Osteocyte (in vitro differentiated cells): ENCODE data around the gene SLC39A3. TPM values are rescaled to one million over a fixed set of nuclear protein-coding genes. Genes with fewer than 3 reads are reported as not detected.
"Not testable (repeated sequence)": the region's sequence is repeated elsewhere in the genome, so short reads cannot be mapped to it uniquely, and the experiment has no call there.

ENCODE experiments used
- DNase-seq: peaks from one replicate; pipeline ENCODE4 v3.0.0; 2021; ENCODE audit warnings: mixed read lengths; ENCODE audit not compliant: unreplicated experiment; ENCODE audit errors: extremely low spot score
- H3K27ac Mint-ChIP-seq: one replicate; pipeline ENCODE4 v1.8.0; 2021; ENCODE audit warnings: mild to moderate bottlenecking, mixed read lengths; ENCODE audit not compliant: unreplicated experiment
- H3K27me3 Mint-ChIP-seq: one replicate; pipeline ENCODE4 v1.8.0; 2021; ENCODE audit warnings: mixed read lengths; ENCODE audit not compliant: unreplicated experiment
- H3K36me3 Mint-ChIP-seq: one replicate; pipeline ENCODE4 v1.8.0; 2021; ENCODE audit warnings: mixed read lengths; ENCODE audit not compliant: unreplicated experiment
- H3K4me1 Mint-ChIP-seq: one replicate; pipeline ENCODE4 v1.8.0; 2021; ENCODE audit warnings: mixed read lengths; ENCODE audit not compliant: unreplicated experiment
- H3K4me3 Mint-ChIP-seq: one replicate; pipeline ENCODE4 v1.8.0; 2021; ENCODE audit warnings: mild to moderate bottlenecking, moderate library complexity, mixed read lengths; ENCODE audit not compliant: unreplicated experiment
- H3K9me3 Mint-ChIP-seq: one replicate; pipeline ENCODE4 v1.8.0; 2021; ENCODE audit warnings: mixed read lengths; ENCODE audit not compliant: unreplicated experiment
- total RNA-seq: library from RNA; stranded (reverse); gene quantifications from 2 replicates; pipeline ENCODE4 v1.2.1, GENCODE V29; 2021
- TF ChIP-seq, protein P1 (sequence below): fragments of 200-600 bp; sonication (generic); IDR thresholded peaks from 2 replicates; pipeline ENCODE4 v1.5.0; 2021; ENCODE audit warnings: antibody characterized with exemption, mild to moderate bottlenecking, moderate library complexity

SLC39A3 gene
- total RNA-seq, 1 donor from 2014 or later = 36.5 TPM

DNA sequence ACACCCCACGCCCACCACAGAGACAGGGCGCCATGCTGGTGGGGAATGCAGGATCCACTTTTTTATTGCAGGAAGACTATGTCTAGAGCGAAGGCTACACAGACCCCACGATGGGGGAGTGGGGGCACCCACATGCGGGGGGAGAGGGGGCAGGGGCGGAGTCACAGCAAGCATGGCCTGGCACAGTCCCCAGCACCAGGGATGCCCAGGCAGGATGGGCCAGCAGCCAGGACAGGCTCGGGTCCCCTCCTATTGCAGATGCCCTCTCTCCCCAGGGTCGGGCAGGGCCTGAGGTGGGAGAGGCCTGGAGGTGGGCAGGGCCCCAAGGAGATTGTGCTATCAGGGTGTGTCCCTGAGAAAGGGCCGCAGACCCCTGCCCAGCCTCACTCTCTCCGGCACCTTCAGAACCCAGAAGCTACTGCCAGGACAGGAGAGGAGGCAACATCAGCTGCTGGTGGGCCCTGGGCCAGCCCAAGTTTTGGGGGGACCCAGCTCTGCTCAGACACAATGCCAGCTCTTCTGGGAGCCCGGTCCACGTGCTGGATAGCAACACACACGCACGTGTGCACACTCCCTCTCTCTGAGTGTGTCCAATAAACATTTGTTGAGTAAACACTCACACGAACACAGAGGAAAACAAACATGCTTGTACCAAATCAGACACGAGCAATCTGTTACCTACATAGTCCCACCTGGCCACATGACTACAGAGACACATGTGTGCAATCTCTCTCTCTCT, 25.1 kb downstream of the SLC39A3 start:
- no peak overlapping the region for H3K27ac Mint-ChIP-seq
- H3K9me3 Mint-ChIP-seq = peaks cover 11% of the 10 kb centered on the region
- TF ChIP-seq, protein P1, sequence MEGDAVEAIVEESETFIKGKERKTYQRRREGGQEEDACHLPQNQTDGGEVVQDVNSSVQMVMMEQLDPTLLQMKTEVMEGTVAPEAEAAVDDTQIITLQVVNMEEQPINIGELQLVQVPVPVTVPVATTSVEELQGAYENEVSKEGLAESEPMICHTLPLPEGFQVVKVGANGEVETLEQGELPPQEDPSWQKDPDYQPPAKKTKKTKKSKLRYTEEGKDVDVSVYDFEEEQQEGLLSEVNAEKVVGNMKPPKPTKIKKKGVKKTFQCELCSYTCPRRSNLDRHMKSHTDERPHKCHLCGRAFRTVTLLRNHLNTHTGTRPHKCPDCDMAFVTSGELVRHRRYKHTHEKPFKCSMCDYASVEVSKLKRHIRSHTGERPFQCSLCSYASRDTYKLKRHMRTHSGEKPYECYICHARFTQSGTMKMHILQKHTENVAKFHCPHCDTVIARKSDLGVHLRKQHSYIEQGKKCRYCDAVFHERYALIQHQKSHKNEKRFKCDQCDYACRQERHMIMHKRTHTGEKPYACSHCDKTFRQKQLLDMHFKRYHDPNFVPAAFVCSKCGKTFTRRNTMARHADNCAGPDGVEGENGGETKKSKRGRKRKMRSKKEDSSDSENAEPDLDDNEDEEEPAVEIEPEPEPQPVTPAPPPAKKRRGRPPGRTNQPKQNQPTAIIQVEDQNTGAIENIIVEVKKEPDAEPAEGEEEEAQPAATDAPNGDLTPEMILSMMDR = no peak
- peaks cover 3% of the 10 kb centered on the region for H3K36me3 Mint-ChIP-seq
- DNase-seq = no peak
- no peaks in the 10 kb centered on the region for H3K27me3 Mint-ChIP-seq
- no peak overlapping the region for H3K4me3 Mint-ChIP-seq
- H3K4me1 Mint-ChIP-seq = peaks cover under 1% of the 10 kb centered on the region

DNA sequence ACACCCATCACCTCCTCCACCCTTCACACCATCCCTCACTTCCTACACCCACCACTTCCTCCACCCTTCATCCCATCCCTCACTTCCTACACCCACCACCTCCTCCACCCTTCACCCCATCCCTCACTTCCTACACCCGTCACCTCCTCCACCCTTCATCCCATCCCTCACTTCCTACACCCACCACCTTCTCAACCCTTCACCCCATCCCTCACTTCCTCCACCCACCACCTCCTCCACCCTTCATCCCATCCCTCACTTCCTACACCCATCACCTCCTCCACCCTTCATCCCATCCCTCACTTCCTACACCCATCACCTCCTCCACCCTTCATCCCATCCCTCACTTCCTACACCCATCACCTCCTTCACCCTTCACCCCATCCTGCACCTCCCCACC, 25.7 kb downstream of the SLC39A3 start:
- DNase-seq, H3K27me3 Mint-ChIP-seq, H3K4me1 Mint-ChIP-seq, H3K27ac Mint-ChIP-seq, H3K36me3 Mint-ChIP-seq, H3K4me3 Mint-ChIP-seq: not testable (repeated sequence)
- peaks cover 11% of the 10 kb centered on the region for H3K9me3 Mint-ChIP-seq

DNA sequence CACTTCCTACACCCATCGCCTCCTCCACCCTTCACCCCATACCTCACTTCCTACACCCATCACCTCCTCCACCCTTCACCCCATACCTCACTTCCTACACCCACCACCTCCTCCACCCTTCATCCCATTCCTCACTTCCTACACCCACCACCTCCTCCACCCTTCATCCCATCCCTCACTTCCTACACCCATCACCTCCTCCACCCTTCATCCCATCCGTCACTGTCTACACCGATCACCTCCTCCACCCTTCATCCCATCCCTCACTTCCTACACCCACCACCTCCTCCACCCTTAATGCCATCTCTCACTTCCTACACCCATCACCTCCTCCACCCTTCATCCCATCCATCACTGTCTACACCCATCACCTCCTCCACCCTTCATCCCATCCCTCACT, 26.6 kb downstream of the SLC39A3 start:
- H3K27me3 Mint-ChIP-seq, H3K27ac Mint-ChIP-seq, DNase-seq, H3K36me3 Mint-ChIP-seq, H3K4me1 Mint-ChIP-seq, H3K4me3 Mint-ChIP-seq: not testable (repeated sequence)
- H3K9me3 Mint-ChIP-seq = peaks cover 11% of the 10 kb centered on the region

DNA sequence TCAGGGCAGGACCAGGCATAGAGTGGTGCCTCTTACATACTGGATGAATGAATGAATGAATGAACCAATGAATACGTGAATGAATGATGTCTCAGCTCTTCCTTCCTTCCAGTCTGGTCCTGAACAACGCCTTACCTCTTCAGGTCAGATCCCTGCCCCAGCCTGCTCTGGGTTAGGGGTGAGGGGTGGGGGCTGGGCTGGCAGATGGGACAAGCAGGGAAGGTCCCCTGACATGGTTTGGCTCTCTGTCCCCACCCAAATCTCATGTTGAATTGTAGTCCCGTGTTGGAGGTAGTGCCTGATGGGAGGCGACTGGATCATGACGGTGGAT, 28.0 kb downstream of the SLC39A3 start:
- peaks cover 11% of the 10 kb centered on the region for H3K9me3 Mint-ChIP-seq
- H3K4me1 Mint-ChIP-seq = no peaks in the 10 kb centered on the region
- TF ChIP-seq, protein P1 = no peak
- no peaks in the 10 kb centered on the region for H3K27me3 Mint-ChIP-seq
- DNase-seq = no peak
- H3K36me3 Mint-ChIP-seq = peaks cover 3% of the 10 kb centered on the region
- H3K4me3 Mint-ChIP-seq = no peak overlapping the region
- H3K27ac Mint-ChIP-seq = no peak overlapping the region

DNA sequence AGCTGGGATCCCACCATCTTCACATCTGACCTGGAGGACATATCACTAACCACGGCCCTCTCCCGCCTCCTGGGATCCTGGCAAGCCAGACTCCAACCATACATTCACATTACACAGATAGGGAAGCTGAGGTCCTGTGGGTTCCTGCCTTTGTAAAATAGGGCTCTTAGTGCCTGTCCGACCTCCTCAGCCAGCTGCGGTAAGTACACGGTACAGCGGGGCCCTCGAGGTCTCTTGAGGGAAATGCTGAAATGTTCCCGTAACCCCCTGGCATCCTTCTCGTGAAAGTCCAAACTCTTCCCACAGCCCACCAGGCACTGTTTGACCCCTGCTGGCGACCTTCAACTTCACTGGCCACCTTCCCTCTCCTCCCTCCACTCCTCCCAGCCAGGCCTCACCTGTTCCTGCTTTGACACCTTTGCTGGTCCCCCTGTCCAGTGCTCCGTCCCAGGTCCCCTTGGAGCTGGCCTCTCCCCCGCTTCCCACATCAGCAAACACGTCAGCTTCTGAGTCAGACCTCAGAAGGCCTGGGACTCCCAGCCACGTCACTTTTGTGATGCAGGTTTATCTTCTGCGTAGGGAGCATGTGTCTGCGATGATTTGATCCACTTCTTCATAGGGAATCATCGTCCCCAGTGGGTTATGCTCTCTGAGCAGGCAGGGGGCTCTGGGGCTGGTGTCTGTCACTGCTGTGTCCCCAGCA, 28.5 kb downstream of the SLC39A3 start:
- H3K9me3 Mint-ChIP-seq = peaks cover 11% of the 10 kb centered on the region

DNA sequence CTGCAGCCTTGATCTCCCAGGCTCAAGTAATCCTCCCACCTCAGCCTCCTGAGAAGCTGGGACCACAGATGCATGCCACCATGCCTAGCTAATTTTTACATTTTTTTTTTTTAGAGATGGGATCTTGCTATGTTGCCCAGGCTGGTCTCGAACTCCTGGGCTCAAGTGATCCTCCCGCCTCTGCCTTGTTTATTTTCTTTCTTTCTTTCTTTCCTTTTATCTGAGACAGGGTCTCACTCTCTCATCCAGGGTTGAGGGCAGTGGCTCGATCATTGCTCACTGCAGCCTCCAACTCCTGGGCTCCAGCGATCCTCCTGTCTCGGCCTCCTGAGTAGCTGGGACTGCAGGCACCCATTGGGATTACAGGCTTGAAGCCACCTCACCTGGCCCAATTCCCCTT, 33.6 kb downstream of the SLC39A3 start:
- TF ChIP-seq, protein P1 = no peak
- Mint-ChIP-seq H3K4me3 (no peak overlapping the region), H3K4me1 (peaks cover 2% of the 10 kb centered on the region), H3K36me3 (no peaks in the 10 kb centered on the region), H3K27me3 (peaks cover 13% of the 10 kb centered on the region), H3K27ac (no peak overlapping the region), H3K9me3 (no peaks in the 10 kb centered on the region)
- no peak for DNase-seq

More for the DNA sequence above, 28.5 kb downstream of the SLC39A3 start:
- peaks cover 3% of the 10 kb centered on the region for H3K36me3 Mint-ChIP-seq
- no peak overlapping the region for H3K27ac Mint-ChIP-seq
- H3K27me3 Mint-ChIP-seq = no peaks in the 10 kb centered on the region
- DNase-seq = no peak
- no peak overlapping the region for H3K4me3 Mint-ChIP-seq
- TF ChIP-seq, protein P1 = no peak
- H3K4me1 Mint-ChIP-seq = no peaks in the 10 kb centered on the region
